ENCODE data around the gene SLC26A8. TPM values are rescaled to one million over a fixed set of nuclear protein-coding genes. Genes with fewer than 3 reads are reported as not detected.

The SLC26A8 gene
- total and polyA plus RNA-seq, 2 of the 13 experiments (the other 11 are each of a cell fraction or from before 2014, with no cell fraction given) = 0.46 TPM; not detected in 1

DNA sequence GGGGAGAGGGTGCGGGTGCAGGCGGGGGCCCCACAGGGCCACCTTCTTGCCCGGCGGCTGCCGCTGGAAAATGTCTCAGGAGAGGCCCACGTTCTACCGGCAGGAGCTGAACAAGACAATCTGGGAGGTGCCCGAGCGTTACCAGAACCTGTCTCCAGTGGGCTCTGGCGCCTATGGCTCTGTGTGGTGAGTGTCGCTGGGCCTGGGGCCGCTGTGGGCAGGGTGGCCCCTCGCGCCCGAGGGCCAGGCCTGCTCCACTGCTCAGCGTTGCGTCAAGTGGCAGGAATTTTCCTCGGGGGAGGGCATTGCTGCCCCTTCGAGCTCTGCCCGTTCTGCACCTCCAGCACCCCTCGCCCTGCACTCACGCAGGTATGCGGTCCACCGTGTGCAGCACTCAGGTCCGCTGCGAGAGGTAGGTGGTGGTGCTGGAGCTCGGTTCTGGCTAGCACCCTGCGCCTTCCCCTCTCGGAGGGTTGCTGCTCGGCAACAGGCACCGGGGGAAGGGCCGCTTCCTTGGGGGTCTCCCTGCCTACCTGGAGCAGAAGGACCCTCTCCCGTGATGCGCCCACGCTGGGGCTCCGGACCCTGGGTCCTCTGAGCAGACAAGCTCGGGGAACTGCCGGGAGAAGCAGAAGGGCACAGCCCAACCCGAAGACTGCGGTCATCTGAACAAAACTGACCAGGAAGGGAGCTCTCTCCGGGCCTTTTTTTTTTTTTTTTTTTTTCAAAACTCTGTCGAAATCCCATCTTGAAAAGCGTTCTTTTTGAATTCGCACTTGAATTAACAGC, 3.8 kb upstream of the SLC26A8 start (continued):
- TF ChIP-seq ZNF253 (CRISPR knock-in tag; IDR thresholded peaks at IDR 0.05; ENCODE audit: borderline replicate concordance) (peak; percentile 48; the same call in 1 of the 2 replicates), ZNF563 (CRISPR knock-in tag; IDR thresholded peaks at IDR 0.05) (no peak; the same call in 1 of the 2 replicates), ESRRA (CRISPR knock-in tag; IDR thresholded peaks at IDR 0.05; ENCODE audit: low read depth) (no peak), ATAD3A (CRISPR knock-in tag; IDR thresholded peaks at IDR 0.05) (no peak), IKZF1 (IDR thresholded peaks at IDR 0.05) (no peak), ZNF235 (CRISPR knock-in tag; IDR thresholded peaks at IDR 0.05; ENCODE audit: borderline replicate concordance) (no peak), ZNF207 (IDR thresholded peaks at IDR 0.05; ENCODE audit: borderline replicate concordance) (no peak), CAMTA2 (CRISPR knock-in tag; IDR thresholded peaks at IDR 0.05; ENCODE audit: borderline replicate concordance) (no peak), ZSCAN20 (CRISPR knock-in tag; IDR thresholded peaks at IDR 0.05; ENCODE audit: borderline replicate concordance) (0 out of 2 replicates have a peak, but pooled peaks have one; percentile 62), ZNF550 (CRISPR knock-in tag; IDR thresholded peaks at IDR 0.05; ENCODE audit: borderline replicate concordance) (0 out of 2 replicates have a peak, but pooled peaks have one; percentile 89), SKIL (CRISPR knock-in tag; IDR thresholded peaks at IDR 0.05; ENCODE audit: borderline replicate concordance) (no peak), PCBP1 (IDR thresholded peaks at IDR 0.05; ENCODE audit: borderline replicate concordance, low read depth, low read length) (peak; percentile 66; the same call in 1 of the 2 replicates), ZNF264 (CRISPR knock-in tag; IDR thresholded peaks at IDR 0.05) (no peak), RARA (CRISPR knock-in tag; IDR thresholded peaks at IDR 0.05) (0 out of 2 replicates have a peak, but pooled peaks have one; percentile 11), ZKSCAN8 (CRISPR knock-in tag; IDR thresholded peaks at IDR 0.05; ENCODE audit: borderline replicate concordance) (no peak), STAT5B (CRISPR knock-in tag; IDR thresholded peaks at IDR 0.05) (no peak), ZSCAN30 (CRISPR knock-in tag; IDR thresholded peaks at IDR 0.05) (no peak), ZSCAN9 (CRISPR knock-in tag; IDR thresholded peaks at IDR 0.05; ENCODE audit: borderline replicate concordance) (no peak), ZNF646 (CRISPR knock-in tag; IDR thresholded peaks at IDR 0.05) (no peak), HOXA9 (CRISPR knock-in tag; IDR thresholded peaks at IDR 0.05; ENCODE audit: borderline replicate concordance) (no peak), SSRP1 (CRISPR knock-in tag; IDR thresholded peaks at IDR 0.05) (no peak; the same call in 1 of the 2 replicates)
- TF ChIP-seq, protein P1, sequence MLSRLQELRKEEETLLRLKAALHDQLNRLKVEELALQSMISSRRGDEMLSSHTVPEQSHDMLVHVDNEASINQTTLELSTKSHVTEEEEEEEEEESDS (CRISPR knock-in tag; IDR thresholded peaks at IDR 0.05; ENCODE audit: borderline replicate concordance) = no peak
